Colonic mucosa (tissue), 4 donors: Measurements from ENCODE around the gene DDIT3. TPM values are rescaled to one million over a fixed set of nuclear protein-coding genes. Genes with fewer than 3 reads are reported as not detected.

Source experiments
- DNase-seq: peaks from one replicate; pipeline ENCODE4 v3.0.0-alpha.2; 2020
- H3K27ac ChIP-seq: fragments of 200-600 bp; one replicate; pipeline ENCODE4 v1.8.0; 2021
- H3K27me3 ChIP-seq: fragments of 200-600 bp; one replicate; pipeline ENCODE4 v1.8.0; 2021
- H3K36me3 ChIP-seq: fragments of 200-600 bp; one replicate; pipeline ENCODE4 v1.8.0; 2021
- H3K4me1 ChIP-seq: fragments of 200-600 bp; one replicate; pipeline ENCODE4 v1.8.0; 2021; ENCODE audit warnings: mild to moderate bottlenecking
- H3K4me3 ChIP-seq: fragments of 200-600 bp; one replicate; pipeline ENCODE4 v1.8.0; 2021
- H3K9ac ChIP-seq, 2 donors: one replicate each; pipeline ENCODE4 v1.7.0; 2013; ENCODE audit warnings: control low read depth in 2 of 2, low read depth in 2 of 2, low read length in 2 of 2
- H3K9me3 ChIP-seq: fragments of 200-600 bp; one replicate; pipeline ENCODE4 v1.8.0; 2021
- intact Hi-C: fragments of 100-400 bp; cut with DNase I; formaldehyde crosslinking; loops from one replicate; pipeline ENCODE4 v1.14.1; 2022
- total RNA-seq, 2 donors: library from RNA; stranded (reverse); fragmentation: NEBNext Ultra II Directional in 1 of 2; extraction: Animal tissue kit (Norgen Biotek cat#: 25700) in 1 of 2; gene quantifications; one replicate each; pipeline ENCODE4 v1.2.1, GENCODE V29; 2021
- TF ChIP-seq, protein P1 (sequence below): fragments of 200-600 bp; IDR thresholded peaks from one replicate; pipeline ENCODE4 v1.8.0; 2022; ENCODE audit warnings: antibody characterized with exemption, mild to moderate bottlenecking
- donor health status: healthy.
- donor health status: DM: no; HTN: no; CAD: no.
- donor health status: DM: no; HTN: no; CAD: no.

The DDIT3 gene
- total RNA-seq, 2 donors from 2014 or later, result 17.5 to 22.8 TPM

DNA sequence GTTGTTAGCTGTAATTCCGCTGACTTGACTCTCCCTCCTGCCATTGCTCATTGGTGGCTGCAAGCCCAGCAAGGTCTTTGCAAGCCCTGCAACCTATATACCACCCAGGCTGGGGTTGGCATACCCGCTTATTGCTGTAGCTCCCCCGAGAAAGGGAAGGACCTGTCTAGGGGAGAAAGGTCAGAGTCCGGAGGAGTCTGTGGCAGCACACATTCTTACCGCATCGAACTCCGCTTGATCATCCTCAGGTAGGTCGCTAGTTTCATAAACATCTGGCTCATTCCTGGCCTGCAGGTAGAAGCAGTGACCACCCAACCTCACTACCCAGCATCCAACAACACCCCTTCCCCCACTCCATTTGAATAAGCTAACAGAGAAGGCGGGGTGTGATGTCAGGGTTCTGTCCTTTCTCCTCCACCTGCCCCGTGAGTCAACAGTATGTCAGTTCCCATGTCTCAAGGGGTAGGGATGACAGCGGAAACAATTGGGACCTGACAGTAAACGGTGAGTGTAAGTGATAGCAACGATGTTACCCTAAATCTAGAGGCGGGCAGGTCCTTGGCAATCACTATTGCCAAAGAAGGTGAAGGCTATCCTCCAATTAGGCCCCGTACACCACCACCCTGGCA, 25.6 kb upstream of the DDIT3 start:
- DNase-seq, result peak; percentile 51

DNA sequence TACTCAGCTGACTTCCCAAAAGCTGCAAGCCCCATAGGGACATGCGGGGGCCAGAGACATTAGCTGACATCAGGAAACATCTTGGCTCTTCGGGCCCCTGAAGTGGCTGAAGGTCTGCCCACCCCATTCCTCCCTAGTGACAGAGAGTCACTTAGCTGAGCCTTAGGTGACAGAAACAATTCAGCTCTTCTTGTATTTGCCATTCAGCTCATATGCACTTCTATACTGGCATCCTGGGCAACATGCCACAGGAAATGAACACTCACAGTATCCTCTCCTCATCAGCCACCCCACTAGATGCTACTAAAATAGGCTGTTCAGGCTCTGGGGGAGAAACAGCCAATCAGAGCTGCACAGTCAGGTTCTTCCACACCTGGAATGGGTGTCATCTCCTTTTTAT, 23.3 kb upstream of the DDIT3 start:
- H3K36me3 ChIP-seq, result no peaks in the 10 kb centered on the region
- no peak for DNase-seq
- H3K9ac ChIP-seq, result no peak overlapping the region
- intact Hi-C loops, result no loop called here
- H3K4me3 ChIP-seq, result no peak overlapping the region
- H3K9me3 ChIP-seq, result no peaks in the 10 kb centered on the region
- TF ChIP-seq, protein P1, sequence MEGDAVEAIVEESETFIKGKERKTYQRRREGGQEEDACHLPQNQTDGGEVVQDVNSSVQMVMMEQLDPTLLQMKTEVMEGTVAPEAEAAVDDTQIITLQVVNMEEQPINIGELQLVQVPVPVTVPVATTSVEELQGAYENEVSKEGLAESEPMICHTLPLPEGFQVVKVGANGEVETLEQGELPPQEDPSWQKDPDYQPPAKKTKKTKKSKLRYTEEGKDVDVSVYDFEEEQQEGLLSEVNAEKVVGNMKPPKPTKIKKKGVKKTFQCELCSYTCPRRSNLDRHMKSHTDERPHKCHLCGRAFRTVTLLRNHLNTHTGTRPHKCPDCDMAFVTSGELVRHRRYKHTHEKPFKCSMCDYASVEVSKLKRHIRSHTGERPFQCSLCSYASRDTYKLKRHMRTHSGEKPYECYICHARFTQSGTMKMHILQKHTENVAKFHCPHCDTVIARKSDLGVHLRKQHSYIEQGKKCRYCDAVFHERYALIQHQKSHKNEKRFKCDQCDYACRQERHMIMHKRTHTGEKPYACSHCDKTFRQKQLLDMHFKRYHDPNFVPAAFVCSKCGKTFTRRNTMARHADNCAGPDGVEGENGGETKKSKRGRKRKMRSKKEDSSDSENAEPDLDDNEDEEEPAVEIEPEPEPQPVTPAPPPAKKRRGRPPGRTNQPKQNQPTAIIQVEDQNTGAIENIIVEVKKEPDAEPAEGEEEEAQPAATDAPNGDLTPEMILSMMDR, result no peak
- H3K27me3 ChIP-seq, result no peaks in the 10 kb centered on the region
- H3K27ac ChIP-seq, result no peak overlapping the region
- H3K4me1 ChIP-seq, result peaks cover 8% of the 10 kb centered on the region

More for the DNA sequence above, 25.6 kb upstream of the DDIT3 start:
- Histone ChIP-seq H3K36me3 (no peaks in the 10 kb centered on the region), H3K4me3 (peak overlapping the region; percentile 79), H3K27ac (peak overlapping the region; percentile 71), H3K4me1 (peaks cover 8% of the 10 kb centered on the region), H3K27me3 (peaks cover 5% of the 10 kb centered on the region), H3K9me3 (no peaks in the 10 kb centered on the region), H3K9ac (peak overlapping the region; percentile 92 to 94)
- intact Hi-C loops, result no loop called here
- TF ChIP-seq, protein P1, result no peak

DNA sequence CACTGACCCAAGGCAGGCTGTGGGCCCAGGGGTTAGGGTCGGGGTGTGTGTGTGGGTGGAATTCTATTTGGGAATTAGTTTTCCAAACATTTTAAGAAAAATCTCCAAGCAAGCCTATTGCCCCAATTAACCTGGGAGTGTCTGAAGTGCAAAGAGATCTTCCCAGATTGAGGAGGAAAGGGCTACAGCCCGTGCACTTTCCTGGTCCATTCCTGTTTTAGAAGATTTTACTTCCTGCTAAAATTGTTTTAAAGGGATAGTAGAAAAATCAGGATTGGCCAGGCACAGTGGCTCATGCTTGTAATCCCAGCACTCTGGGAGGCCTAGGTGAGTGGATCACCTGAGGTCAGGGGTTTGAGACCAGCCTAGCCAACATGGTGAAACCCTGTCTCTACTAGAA, 21.4 kb upstream of the DDIT3 start:
- Histone ChIP-seq H3K4me1 (peaks cover 8% of the 10 kb centered on the region), H3K4me3 (no peak overlapping the region), H3K27me3 (no peaks in the 10 kb centered on the region), H3K36me3 (no peaks in the 10 kb centered on the region), H3K9me3 (no peaks in the 10 kb centered on the region), H3K27ac (peak overlapping the region; percentile 49), H3K9ac (peak overlapping the region in 1 of 2 donors; percentile 63)
- TF ChIP-seq, protein P1, result no peak
- peak; percentile 34 for DNase-seq
- intact Hi-C loops, result no loop called here

DNA sequence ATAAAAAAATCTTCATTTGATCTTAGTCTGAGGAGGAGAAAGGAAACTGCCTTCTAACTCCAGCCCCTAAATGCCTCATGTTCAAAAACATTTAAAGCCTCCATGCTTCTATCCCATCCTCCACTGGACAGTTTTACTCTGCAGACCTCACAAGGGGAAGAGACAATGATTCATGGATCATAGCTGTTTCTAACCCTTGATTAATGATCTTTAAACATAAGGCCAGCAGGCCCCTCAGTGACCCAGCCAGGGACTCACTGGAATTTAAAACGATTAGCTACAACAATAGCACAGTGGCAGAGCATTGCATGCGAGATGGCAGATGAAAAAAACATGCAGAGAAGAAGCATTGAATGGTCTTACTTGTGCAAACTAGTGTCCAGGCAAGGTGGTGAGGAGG, 20.7 kb upstream of the DDIT3 start:
- Histone ChIP-seq H3K9me3 (no peaks in the 10 kb centered on the region), H3K36me3 (no peaks in the 10 kb centered on the region), H3K27ac (peak overlapping the region; percentile 49), H3K9ac (peak overlapping the region in 1 of 2 donors; percentile 63), H3K27me3 (no peaks in the 10 kb centered on the region), H3K4me1 (peaks cover 11% of the 10 kb centered on the region), H3K4me3 (no peak overlapping the region)
- TF ChIP-seq, protein P1, result no peak
- intact Hi-C loops, result no loop called here
- no peak for DNase-seq

DNA sequence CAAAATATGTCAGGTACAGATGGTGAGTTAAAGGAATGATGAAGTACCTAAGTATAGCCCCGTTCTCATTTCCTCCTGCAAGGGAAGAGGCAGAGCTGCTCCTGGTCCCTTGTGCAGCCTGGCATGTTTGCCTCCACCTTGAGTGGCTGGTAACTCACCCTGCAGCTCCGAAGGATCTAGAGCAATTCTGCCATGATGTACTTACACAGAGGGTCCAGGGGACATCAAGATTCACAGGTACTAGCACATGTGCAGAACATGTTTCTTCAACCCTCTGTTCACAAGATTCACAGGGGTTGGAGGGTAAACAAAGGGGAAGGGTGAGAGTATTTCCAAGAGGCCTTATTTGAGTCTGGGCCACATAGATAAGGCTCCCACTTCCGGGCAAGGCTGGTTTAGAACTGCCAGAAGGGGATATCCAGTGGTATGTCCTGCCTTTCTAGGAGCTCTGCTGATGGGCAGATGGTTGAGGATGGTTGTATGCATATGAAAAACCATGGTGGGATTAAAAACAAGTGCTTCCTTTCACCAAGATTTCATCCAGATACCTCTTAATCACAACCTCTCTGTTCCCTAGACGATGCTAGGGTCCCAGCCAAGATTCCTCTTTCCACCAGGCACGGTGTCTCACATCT, 18.9 kb upstream of the DDIT3 start:
- DNase-seq, result no peak
- Histone ChIP-seq H3K9me3 (no peaks in the 10 kb centered on the region), H3K36me3 (no peaks in the 10 kb centered on the region), H3K27ac (no peak overlapping the region), H3K9ac (no peak overlapping the region), H3K27me3 (no peaks in the 10 kb centered on the region), H3K4me1 (peaks cover 4% of the 10 kb centered on the region), H3K4me3 (no peak overlapping the region)
- TF ChIP-seq, protein P1, result no peak
- intact Hi-C loops, result no loop called here
